Stomach smooth muscle (tissue), 2 donors: ENCODE results near the gene RBMS3.
A peak's percentile ranks its signal among the peaks of the same experiment; 100 is the strongest.
"Not testable (repeated sequence)": the region's sequence is repeated elsewhere in the genome, so short reads cannot be mapped to it uniquely, and the experiment has no call there.

Source experiments
- H3K27ac ChIP-seq: one replicate; pipeline ENCODE4 v1.7.0; 2013; ENCODE audit warnings: mild to moderate bottlenecking, low read length, inconsistent platforms
- H3K27me3 ChIP-seq, 2 donors: one replicate each; pipeline ENCODE4 v1.7.0; 2013; ENCODE audit warnings: low read length in 2 of 2; ENCODE audit not compliant: insufficient read depth in 2 of 2, control insufficient read depth in 1 of 2
- H3K36me3 ChIP-seq, 2 donors: one replicate each; pipeline ENCODE4 v1.7.0; 2013; ENCODE audit warnings: low read length in 2 of 2; ENCODE audit not compliant: control insufficient read depth in 2 of 2, insufficient read depth in 2 of 2
- H3K4me1 ChIP-seq: one replicate; pipeline ENCODE4 v1.7.0; 2013; ENCODE audit warnings: low read length; ENCODE audit not compliant: control insufficient read depth, insufficient read depth
- H3K4me3 ChIP-seq, 2 donors: one replicate each; pipeline ENCODE4 v1.7.0; 2013; ENCODE audit warnings: low read length in 2 of 2
- H3K9ac ChIP-seq, 2 donors: one replicate each; pipeline ENCODE4 v1.7.0; 2013; ENCODE audit warnings: low read length in 2 of 2, mild to moderate bottlenecking in 1 of 2
- H3K9me3 ChIP-seq, 2 donors: one replicate each; pipeline ENCODE4 v1.7.0; 2013; ENCODE audit warnings: low read length in 2 of 2; ENCODE audit not compliant: control insufficient read depth in 2 of 2
- donor health status: healthy.
- donor health status: Pancreatic carcinoma.

The RBMS3 gene

DNA sequence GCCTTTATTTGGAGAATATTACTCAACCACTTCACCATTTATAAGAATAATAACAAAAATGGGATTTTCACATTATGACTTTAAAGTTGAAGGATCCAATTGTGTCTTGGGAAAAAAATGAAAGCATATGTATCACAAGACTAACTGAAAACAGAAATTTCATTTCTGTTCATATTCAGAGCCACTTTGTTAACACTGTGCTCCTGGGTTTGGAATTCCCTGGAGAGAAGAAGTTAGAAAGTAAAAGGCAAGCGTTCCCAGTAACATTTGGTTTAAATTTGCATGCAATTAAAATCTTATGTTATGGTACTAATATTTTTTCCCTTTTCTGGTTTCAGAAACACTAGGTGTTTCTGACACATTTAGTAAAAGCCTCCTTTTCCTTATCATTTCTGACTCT lies 230.8 kb downstream of the RBMS3 start:
- Histone ChIP-seq H3K27ac (no peak overlapping the region), H3K9ac (no peak overlapping the region), H3K4me1 (no peaks in the 10 kb centered on the region), H3K27me3 (no peaks in the 10 kb centered on the region), H3K4me3 (no peak overlapping the region), H3K9me3 (no peaks in the 10 kb centered on the region), H3K36me3 (no peaks in the 10 kb centered on the region)

DNA sequence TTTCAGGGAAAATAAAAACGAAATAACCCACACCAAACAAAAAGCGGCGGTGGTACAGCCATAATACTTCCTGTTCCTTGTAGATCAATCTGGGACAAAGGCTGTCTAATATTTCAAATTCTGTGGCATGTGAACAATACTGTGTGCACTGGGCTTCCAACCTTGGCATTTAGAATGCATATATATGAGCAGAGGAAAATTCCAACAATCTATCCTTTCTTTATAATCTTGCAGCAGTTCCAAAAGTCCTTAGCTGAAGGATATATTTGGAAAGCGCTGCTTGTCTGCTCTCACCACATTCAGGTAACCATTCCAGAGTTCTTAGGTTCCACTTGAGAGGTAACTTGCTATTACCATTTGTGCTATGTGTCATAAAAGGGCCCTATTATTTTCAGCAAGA lies 231.8 kb downstream of the RBMS3 start:
- H3K4me1 ChIP-seq: no peaks in the 10 kb centered on the region
- H3K9me3 ChIP-seq: no peaks in the 10 kb centered on the region
- no peak overlapping the region for H3K27ac ChIP-seq
- no peak overlapping the region for H3K9ac ChIP-seq
- H3K4me3 ChIP-seq: peak overlapping the region in 1 of 2 donors; percentile 3
- no peaks in the 10 kb centered on the region for H3K27me3 ChIP-seq
- H3K36me3 ChIP-seq: no peaks in the 10 kb centered on the region

DNA sequence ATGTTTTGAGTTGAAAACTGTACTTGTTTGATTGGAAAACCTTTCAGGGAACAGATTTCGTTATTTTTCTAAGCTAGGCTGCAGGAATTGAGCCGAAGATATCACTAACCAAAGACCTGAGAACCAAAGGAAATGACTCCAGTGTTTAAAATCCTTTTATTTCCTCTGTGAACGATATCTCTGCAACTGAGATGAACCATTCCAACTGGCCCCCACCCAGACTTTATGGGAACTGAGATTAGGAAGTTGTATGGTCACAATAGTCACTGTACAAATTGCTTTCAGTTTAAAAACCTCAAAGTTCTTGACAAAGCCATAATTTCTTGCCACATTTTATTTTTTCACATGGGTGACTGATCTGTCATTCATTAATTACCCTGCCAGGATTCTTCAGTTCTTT lies 232.4 kb downstream of the RBMS3 start:
- no peak overlapping the region for H3K4me3 ChIP-seq
- no peak overlapping the region for H3K9ac ChIP-seq
- no peak overlapping the region for H3K27ac ChIP-seq
- no peaks in the 10 kb centered on the region for H3K4me1 ChIP-seq
- no peaks in the 10 kb centered on the region for H3K36me3 ChIP-seq
- no peaks in the 10 kb centered on the region for H3K27me3 ChIP-seq
- H3K9me3 ChIP-seq: no peaks in the 10 kb centered on the region

DNA sequence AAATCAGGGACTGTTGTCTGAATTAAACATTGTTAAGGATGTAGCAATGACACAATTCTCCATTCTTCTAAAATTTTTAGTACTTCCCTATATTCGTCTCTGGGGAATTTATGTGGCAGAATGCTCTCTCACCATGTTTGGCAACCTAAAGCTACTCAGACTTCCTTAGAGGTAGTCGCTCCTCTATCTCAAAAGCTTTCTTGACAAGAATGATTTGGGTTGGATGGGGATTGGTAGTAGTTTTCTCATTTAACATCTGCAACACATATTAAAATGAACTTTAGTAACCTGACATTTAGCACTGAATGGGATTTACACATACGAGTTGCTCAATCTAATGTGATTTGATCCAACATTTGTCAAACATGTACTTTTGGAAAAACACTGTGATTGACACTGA lies 233.3 kb downstream of the RBMS3 start:
- Histone ChIP-seq H3K4me1 (no peaks in the 10 kb centered on the region), H3K4me3 (no peak overlapping the region), H3K9ac (no peak overlapping the region), H3K27ac (no peak overlapping the region), H3K36me3 (no peaks in the 10 kb centered on the region), H3K9me3 (no peaks in the 10 kb centered on the region), H3K27me3 (no peaks in the 10 kb centered on the region)

DNA sequence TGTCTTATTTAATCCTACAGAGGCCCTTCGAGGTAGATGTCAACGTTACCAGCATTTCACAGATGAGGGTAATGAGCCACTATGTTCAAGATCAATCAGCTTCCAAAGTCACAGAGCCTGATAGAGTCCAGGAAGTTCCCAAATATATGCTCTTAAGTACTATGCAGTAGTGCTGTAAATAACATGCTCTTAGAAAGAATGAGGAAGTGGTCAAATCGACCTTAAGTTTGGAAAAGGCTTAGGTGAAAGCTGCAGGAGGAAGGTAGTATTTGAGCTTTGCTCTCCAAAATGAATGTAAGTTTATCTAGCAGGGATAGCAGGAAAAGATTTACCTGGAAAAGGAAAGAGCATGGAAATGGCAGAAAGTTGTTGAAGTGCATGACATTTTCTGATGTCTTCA lies 234.0 kb downstream of the RBMS3 start:
- no peaks in the 10 kb centered on the region for H3K36me3 ChIP-seq
- H3K27me3 ChIP-seq: no peaks in the 10 kb centered on the region
- H3K9me3 ChIP-seq: no peaks in the 10 kb centered on the region
- no peaks in the 10 kb centered on the region for H3K4me1 ChIP-seq
- H3K27ac ChIP-seq: no peak overlapping the region
- no peak overlapping the region for H3K4me3 ChIP-seq
- H3K9ac ChIP-seq: no peak overlapping the region

DNA sequence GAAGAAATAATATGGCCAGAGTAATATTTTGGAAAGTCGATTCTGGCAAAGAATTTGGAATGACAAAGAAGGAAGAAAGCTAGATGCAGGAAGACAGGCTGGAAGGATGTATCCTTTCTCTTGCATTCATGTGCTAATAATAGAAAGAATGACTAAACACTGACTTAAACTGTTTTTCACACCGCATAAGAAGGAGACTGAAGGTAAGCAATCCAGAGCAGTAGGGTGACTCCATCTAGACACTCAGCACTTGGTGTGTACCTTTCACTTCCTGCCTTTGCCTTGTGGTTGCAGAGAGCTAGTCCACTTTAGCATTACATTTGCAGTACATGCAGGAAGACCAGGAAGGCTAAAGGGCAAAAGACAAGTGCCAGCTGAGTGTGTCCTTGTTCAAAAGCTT lies 234.6 kb downstream of the RBMS3 start:
- H3K9ac ChIP-seq: no peak overlapping the region
- no peak overlapping the region for H3K4me3 ChIP-seq
- H3K27me3 ChIP-seq: no peaks in the 10 kb centered on the region
- H3K4me1 ChIP-seq: no peaks in the 10 kb centered on the region
- H3K27ac ChIP-seq: no peak overlapping the region
- H3K9me3 ChIP-seq: no peaks in the 10 kb centered on the region
- H3K36me3 ChIP-seq: no peaks in the 10 kb centered on the region

DNA sequence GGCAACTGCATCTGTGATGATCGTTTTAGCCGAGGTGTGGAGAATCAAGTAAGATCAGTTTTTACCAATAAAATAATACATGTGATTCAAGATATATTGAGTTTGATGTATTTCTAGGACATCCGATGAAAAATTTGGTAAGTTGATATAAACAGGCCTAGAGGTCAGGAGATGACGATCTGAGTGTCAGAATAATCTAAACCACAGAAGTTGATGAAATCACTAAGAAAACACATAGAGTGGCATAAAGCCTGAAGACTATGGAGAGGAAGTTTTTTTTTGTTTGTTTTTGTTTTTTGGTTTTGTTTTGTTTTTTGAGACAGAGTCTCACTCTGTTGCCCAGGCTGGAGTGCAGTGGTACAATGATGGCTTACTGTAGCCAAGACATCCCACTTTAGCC lies 235.3 kb downstream of the RBMS3 start:
- Histone ChIP-seq H3K36me3 (no peaks in the 10 kb centered on the region), H3K27me3 (no peaks in the 10 kb centered on the region), H3K9ac (no peak overlapping the region), H3K4me1 (no peaks in the 10 kb centered on the region), H3K4me3 (no peak overlapping the region), H3K9me3 (no peaks in the 10 kb centered on the region), H3K27ac (no peak overlapping the region)

DNA sequence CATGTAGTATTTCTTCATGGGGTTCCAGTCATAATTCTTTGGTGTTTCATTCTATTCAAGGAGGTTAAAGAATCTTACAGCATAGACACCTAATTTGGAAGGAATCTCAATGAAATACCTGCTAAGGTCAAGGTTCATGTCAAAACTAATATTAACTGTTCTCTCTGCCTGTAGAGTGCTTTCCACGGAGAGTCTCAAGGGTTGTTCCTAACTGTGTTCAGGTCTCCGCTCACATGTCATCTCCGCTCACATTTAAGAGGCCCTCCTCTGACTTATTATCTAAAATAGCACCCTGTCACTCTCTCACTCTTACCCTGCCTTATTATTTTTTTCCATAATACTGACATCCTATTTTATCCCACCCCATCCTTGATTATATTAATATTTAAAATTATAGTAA lies 239.9 kb downstream of the RBMS3 start:
- Histone ChIP-seq H3K4me3 (no peak overlapping the region), H3K36me3 (no peaks in the 10 kb centered on the region), H3K4me1 (peaks cover 9% of the 10 kb centered on the region), H3K9me3 (no peaks in the 10 kb centered on the region), H3K27me3 (no peaks in the 10 kb centered on the region), H3K9ac (no peak overlapping the region), H3K27ac (no peak overlapping the region)

DNA sequence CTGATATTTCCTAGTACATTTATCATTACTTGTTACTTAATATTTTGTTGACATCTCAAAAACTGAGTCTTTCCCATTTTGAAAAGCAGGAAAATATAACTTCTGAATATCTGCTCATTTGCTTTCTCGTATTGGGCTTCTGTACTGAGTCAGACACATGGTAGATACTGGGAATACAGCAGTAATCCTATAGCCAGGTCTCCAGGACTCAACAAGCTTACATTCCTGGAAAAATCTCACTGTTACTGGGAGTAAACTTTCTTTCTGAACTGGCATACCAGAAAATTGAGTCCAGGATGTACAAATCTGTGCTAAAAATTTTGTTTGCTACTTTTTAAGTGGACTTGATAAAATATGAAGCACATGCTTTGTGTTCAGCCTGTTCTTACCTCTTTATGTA lies 240.4 kb downstream of the RBMS3 start:
- no peaks in the 10 kb centered on the region for H3K9me3 ChIP-seq
- no peak overlapping the region for H3K4me3 ChIP-seq
- H3K27ac ChIP-seq: no peak overlapping the region
- H3K4me1 ChIP-seq: peaks cover 9% of the 10 kb centered on the region
- no peaks in the 10 kb centered on the region for H3K36me3 ChIP-seq
- H3K9ac ChIP-seq: no peak overlapping the region
- H3K27me3 ChIP-seq: no peaks in the 10 kb centered on the region

DNA sequence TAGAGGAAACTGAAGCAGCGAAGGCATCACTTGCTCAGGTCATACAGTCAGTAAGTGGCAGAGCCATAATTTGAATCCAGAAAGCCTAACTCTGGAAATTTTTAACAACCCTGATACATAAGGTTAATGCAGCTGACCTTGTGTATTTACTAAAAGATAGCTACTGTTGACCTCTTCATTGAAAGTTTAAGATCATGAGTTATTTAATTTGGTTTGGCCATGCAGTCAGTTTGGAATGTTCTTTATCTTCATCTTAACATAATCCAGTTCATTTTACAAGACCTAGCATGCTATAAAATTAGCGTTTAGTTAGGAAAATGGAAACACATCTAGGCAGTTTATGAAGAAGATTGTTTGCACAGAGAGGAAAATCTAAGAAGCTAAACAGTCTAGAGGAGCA lies 240.9 kb downstream of the RBMS3 start:
- no peak overlapping the region for H3K9ac ChIP-seq

DNA sequence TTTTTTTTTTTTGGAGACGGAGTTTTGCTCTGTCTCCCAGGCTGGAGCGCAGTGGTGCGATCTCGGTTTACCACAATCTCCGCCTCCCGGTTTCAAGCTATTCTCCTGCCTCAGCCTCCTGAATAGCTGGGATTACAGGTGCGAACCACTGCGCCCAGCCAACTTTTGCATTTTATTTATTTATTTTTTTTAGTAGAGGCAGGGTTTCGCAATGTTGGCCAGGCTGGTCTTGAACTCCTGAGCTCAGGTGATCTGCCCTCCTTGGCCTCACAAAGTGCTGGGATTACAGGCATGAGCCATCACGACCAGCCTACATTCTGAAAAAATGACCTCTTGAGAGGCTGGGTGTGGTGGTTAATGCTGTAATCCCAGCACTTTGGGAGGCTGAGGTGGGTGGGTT lies 243.6 kb downstream of the RBMS3 start:
- not testable (repeated sequence) for H3K4me3 ChIP-seq, H3K4me1 ChIP-seq, H3K27ac ChIP-seq, H3K9ac ChIP-seq, H3K36me3 ChIP-seq, H3K9me3 ChIP-seq, H3K27me3 ChIP-seq

More for the DNA sequence above, 240.9 kb downstream of the RBMS3 start:
- H3K27ac ChIP-seq: no peak overlapping the region
- no peaks in the 10 kb centered on the region for H3K36me3 ChIP-seq
- H3K4me3 ChIP-seq: no peak overlapping the region
- H3K27me3 ChIP-seq: no peaks in the 10 kb centered on the region
- H3K9me3 ChIP-seq: no peaks in the 10 kb centered on the region
- peaks cover 9% of the 10 kb centered on the region for H3K4me1 ChIP-seq
